GM12801 (cell line): ENCODE measurements around the gene TMEM52B.

Experiments used
- CTCF ChIP-seq: IDR thresholded peaks from one replicate; pipeline ENCODE4 v1.5.1; 2011; ENCODE audit warnings: control low read depth; ENCODE audit not compliant: insufficient read length; ENCODE audit errors: extremely low read depth

Gene TMEM52B

GRCh38 chr12:10178821-10179220 lies at the start of gene TMEM52B:
Gene TMEM52B, plus strand, starts transcription at chr12:10179032. Its CDS starts 543 bp downstream, at chr12:10179575.
- no peak for TF ChIP-seq CTCF

- TF ChIP-seq CTCF = no peak
Measured at GRCh38 chr12:10130042-10130441, 48.8 kb upstream of the TMEM52B start, which contains the start of gene CLEC7A. Gene CLEC7A, minus strand, starts transcription at chr12:10130199. Its CDS starts 117 bp downstream, at chr12:10130082.

- TF ChIP-seq CTCF = no peak
Measured at GRCh38 chr12:10131111-10131690, 47.6 kb upstream of the TMEM52B start.

DNA sequence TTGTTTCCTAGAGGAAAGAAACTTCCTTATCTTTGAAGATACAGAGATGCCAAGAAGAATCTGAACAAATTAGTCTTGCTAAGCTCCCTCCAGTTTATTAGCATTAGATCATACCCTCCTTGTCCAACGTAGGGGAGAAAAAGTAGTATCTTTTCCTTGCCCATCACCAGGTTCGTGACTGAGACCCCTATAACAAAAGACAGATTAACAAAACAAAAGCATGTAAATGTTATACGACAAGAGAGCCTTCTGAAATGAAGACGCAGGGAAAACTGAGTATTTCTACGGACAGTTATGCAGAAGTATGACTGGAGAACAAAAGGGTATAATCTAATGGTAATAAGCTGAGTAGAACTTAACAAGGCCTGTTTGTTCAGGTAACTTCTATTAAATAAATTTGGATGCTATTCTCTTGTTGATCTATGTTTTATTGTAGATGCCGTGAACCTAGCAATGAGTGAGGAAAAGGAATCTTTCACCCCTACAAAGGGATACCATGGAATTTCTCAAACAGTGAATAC lies 45.9 kb upstream of the TMEM52B start:
- TF ChIP-seq CTCF = no peak

GRCh38 chr12:10135126-10135525 lies 43.7 kb upstream of the TMEM52B start:
- TF ChIP-seq CTCF = no peak

DNA sequence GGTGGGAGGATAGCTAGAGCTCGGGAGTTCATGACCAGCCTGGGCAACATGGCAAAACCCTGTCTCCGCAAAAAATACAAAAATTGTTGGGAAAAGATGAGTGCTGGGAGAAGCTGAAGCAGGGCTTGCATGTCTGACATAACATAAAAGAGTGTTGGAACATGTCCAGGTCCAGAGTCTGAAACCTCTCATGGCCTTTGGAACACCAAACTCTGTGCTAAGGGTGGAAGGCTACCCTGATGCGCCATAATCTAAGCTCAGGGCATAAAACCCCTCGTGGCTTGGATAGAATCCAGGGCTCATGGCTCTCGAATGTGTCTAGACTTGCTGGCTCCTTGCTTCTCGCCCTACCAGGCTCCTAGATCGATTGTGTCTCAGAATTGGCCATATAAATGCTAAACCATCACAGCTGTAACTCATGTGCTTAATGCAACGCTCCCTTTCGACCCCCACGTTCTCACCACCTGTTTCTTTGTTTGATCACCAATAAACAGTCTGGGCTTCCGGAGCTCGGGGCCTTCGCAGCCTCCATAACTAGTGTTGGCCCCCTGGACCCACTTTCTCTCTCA lies 42.1 kb upstream of the TMEM52B start:
- TF ChIP-seq CTCF = no peak

- TF ChIP-seq CTCF = no peak
Measured at GRCh38 chr12:10140001-10140400, 38.8 kb upstream of the TMEM52B start.
